GM12878 (cell line): ENCODE results near the gene HEATR1. TPM values are rescaled to one million over a fixed set of nuclear protein-coding genes. Genes with fewer than 3 reads are reported as not detected.

ENCODE experiments used
- ATAC-seq: fragments of 200-7000 bp; cut with Tn5 transposase; 3 replicates; pipeline ENCODE4 v1.9.1; 2020; ENCODE audit warnings: mild to moderate bottlenecking, moderate library complexity
- BruUV-seq: library from RNA; stranded (reverse); fragments of 400-500 nt; replicated peaks from 2 replicates; lab custom pipeline; 2021; lab: Mats Ljungman, UMichigan
- CTCF ChIA-PET: fragments of 300-600 bp; sonication (Branson Sonifier 250); formaldehyde crosslinking; extraction: SDS; loops from one replicate; lab custom pipeline; 2021; ENCODE audit warnings: inconsistent platforms; lab: Yijun Ruan, JAX
- POLR2A ChIA-PET: fragments of 350-600 bp; formaldehyde crosslinking; extraction: SDS; loops from one replicate; lab custom pipeline; 2021; ENCODE audit warnings: inconsistent platforms; lab: Charles Lee
- RAD21 ChIA-PET: fragments of 300-600 bp; sonication (Branson Sonifier 250); formaldehyde crosslinking; loops from one replicate; lab custom pipeline; 2023; ENCODE audit warnings: antibody characterized with exemption; ENCODE audit not compliant: unreplicated experiment; lab: Charles Lee
- SMC1A ChIA-PET: fragments of 300-600 bp; sonication (Branson Sonifier 250); formaldehyde crosslinking; loops from one replicate; lab custom pipeline; 2023; ENCODE audit not compliant: unreplicated experiment, uncharacterized antibody; lab: Charles Lee
- DNase-seq: peaks from one replicate; pipeline ENCODE4 v3.0.0-alpha.2; 2011; ENCODE audit warnings: low read depth, low spot score
- FAIRE-seq: peaks from 3 replicates; lab custom pipeline; 2011; peaks lifted over from hg19 to GRCh38; lab: Jason Lieb, UNC
- H2AFZ ChIP-seq: 2 replicates; pipeline ENCODE4 v1.6.0; 2011; ENCODE audit warnings: low read depth, low read length, control low read depth; ENCODE audit not compliant: control insufficient read depth
- H3K27ac ChIP-seq: 2 replicates; pipeline ENCODE4 v1.5.1; 2011; ENCODE audit warnings: control low read depth; ENCODE audit not compliant: control insufficient read depth, insufficient read depth
- H3K27me3 ChIP-seq, 2 experiments: replicated peaks in 1 of 2; 2 replicates each; pipeline versions ENCODE4 v1.6.0 to v1.6.1; 2011; ENCODE audit warnings: low read length in 1 of 2; ENCODE audit not compliant: control insufficient read depth in 2 of 2, insufficient read depth in 2 of 2
- H3K36me3 ChIP-seq, 2 experiments: 2 replicates each; pipeline ENCODE4 v1.5.1; 2011; ENCODE audit warnings: low read length in 1 of 2; ENCODE audit not compliant: control insufficient read depth in 2 of 2, insufficient read depth in 2 of 2
- H3K4me1 ChIP-seq: 2 replicates; pipeline ENCODE4 v1.6.1; 2011; ENCODE audit warnings: mild to moderate bottlenecking, low read length, moderate library complexity, mixed read lengths; ENCODE audit not compliant: control insufficient read depth, insufficient read depth
- H3K4me2 ChIP-seq: 2 replicates; pipeline ENCODE4 v1.6.0; 2011; ENCODE audit warnings: control low read depth; ENCODE audit not compliant: control insufficient read depth, insufficient read depth
- H3K4me3 ChIP-seq: fragments of 200-600 bp; sonication (generic); 2 replicates; pipeline ENCODE4 v1.5.1; 2016
- H3K79me2 ChIP-seq: 2 replicates; pipeline ENCODE4 v1.6.0; 2011; ENCODE audit warnings: low read length; ENCODE audit not compliant: control insufficient read depth, insufficient read depth
- H3K9ac ChIP-seq: 2 replicates; pipeline ENCODE4 v1.8.0; 2011; ENCODE audit warnings: low read length, control low read depth, mixed read lengths; ENCODE audit not compliant: control insufficient read depth, insufficient read depth
- H3K9me3 ChIP-seq: replicated peaks from 3 replicates; pipeline ENCODE4 v1.5.1; 2011; ENCODE audit warnings: mild to moderate bottlenecking, low read length; ENCODE audit not compliant: control insufficient read depth, insufficient read depth
- H4K20me1 ChIP-seq: 2 replicates; pipeline ENCODE4 v1.6.0; 2011; ENCODE audit not compliant: control insufficient read depth, insufficient read depth
- CREM ChIP-seq: IDR thresholded peaks from 2 replicates; pipeline ENCODE4 v1.6.1; 2014; ENCODE audit warnings: antibody characterized with exemption, low read depth
- FOS ChIP-seq: IDR thresholded peaks from 3 replicates; pipeline ENCODE4 v1.6.1; 2011; ENCODE audit warnings: borderline replicate concordance; ENCODE audit not compliant: insufficient read length; ENCODE audit errors: extremely low read depth
- GABPA ChIP-seq: IDR thresholded peaks from 2 replicates; pipeline ENCODE4 v1.6.1; 2014; ENCODE audit warnings: antibody characterized with exemption, low read depth, mild to moderate bottlenecking, inconsistent platforms
- MAX ChIP-seq: IDR thresholded peaks from 2 replicates; pipeline ENCODE4 v1.6.1; 2012; ENCODE audit warnings: low read depth, low read length, improper control_type of control experiment
- MXI1 ChIP-seq: fragments of 150-350 bp; IDR thresholded peaks from 2 replicates; pipeline ENCODE4 v1.6.1; 2011; ENCODE audit warnings: low read depth, mild to moderate bottlenecking, inconsistent platforms, low read length, improper control_type of control experiment
- NFIC ChIP-seq: IDR thresholded peaks from 2 replicates; pipeline ENCODE4 v1.6.1; 2012; ENCODE audit warnings: low read depth, mild to moderate bottlenecking, inconsistent platforms, low read length, moderate library complexity
- NFYB ChIP-seq: IDR thresholded peaks from 2 replicates; pipeline ENCODE4 v1.6.1; 2011; ENCODE audit warnings: low read depth, mild to moderate bottlenecking, low read length, improper control_type of control experiment, moderate library complexity; ENCODE audit not compliant: insufficient read depth
- SKIL ChIP-seq: fragments of 450-650 bp; IDR thresholded peaks from 2 replicates; pipeline ENCODE4 v1.6.1; 2017; ENCODE audit warnings: mild to moderate bottlenecking, low read depth, inconsistent platforms; ENCODE audit not compliant: poor library complexity, severe bottlenecking
- SRF ChIP-seq, 2 experiments: IDR thresholded peaks; 2 replicates each; pipeline ENCODE4 v1.6.1; 2011; ENCODE audit warnings: low read depth in 2 of 2, low read length in 2 of 2, mild to moderate bottlenecking in 1 of 2, moderate library complexity in 1 of 2
- TAF1 ChIP-seq: IDR thresholded peaks from 2 replicates; pipeline ENCODE4 v1.6.1; 2011; ENCODE audit warnings: mild to moderate bottlenecking, low read depth, low read length, borderline replicate concordance
- ZNF207 ChIP-seq: fragments of 450-650 bp; IDR thresholded peaks from 2 replicates; pipeline ENCODE4 v1.6.1; 2014; ENCODE audit warnings: antibody characterized with exemption, mild to moderate bottlenecking, borderline replicate concordance
- WGBS: methylation state at CpG from one replicate; pipeline ENCODE4 v1.1.6; 2016; ENCODE audit warnings: low lambda C conversion rate; ENCODE audit not compliant: insufficient replicate concordance, insufficient coverage; ENCODE audit errors: missing lambda C conversion rate; 5-methylcytosine and 5-hydroxymethylcytosine counted together
- in situ Hi-C: fragments of 300-500 bp; cut with MboI; formaldehyde crosslinking; loops from 9 replicates; pipeline ENCODE4 v1.14.3; 2018; ENCODE audit warnings: mixed read lengths
- intact Hi-C: fragments of 100-400 bp; cut with micrococcal nuclease; formaldehyde crosslinking; loops from one replicate; pipeline ENCODE4 v1.14.2; 2022; ENCODE audit not compliant: unreplicated experiment
- polyA plus RNA-seq, 11 experiments: library from polyadenylated mRNA; depleted of rRNA in 4 of 11; unstranded in 6 of 11; stranded (reverse) in 5 of 11; fragments of >200 nt; fragmentation: Nextera tagmentation in 4 of 11; fragmentation: Illumina TruSeq in 1 of 11; extraction: Ambion mirVana in 4 of 11; extraction: Trizol in 1 of 11; gene quantifications; 1 replicate in 1 of 11; 2 replicates in 10 of 11; pipeline versions ENCODE4 v1.2.1 to v1.2.3, GENCODE V29; 2011 to 2016; ENCODE audit warnings: inconsistent platforms in 2 of 11, missing spikeins in 2 of 11, low read depth in 1 of 11
- total RNA-seq, 4 experiments: library from RNA; depleted of rRNA in 3 of 4; stranded (reverse); fragments of >200 nt in 3 of 4; fragmentation: Illumina TruSeq in 1 of 4; extraction: Trizol in 1 of 4; gene quantifications; 2 replicates each; pipeline versions ENCODE4 v1.2.1 to v1.2.3, GENCODE V29; 2013 to 2021
- TF ChIP-seq, protein P1 (sequence below): IDR thresholded peaks from 2 replicates; pipeline ENCODE4 v1.6.1; 2012; ENCODE audit warnings: mild to moderate bottlenecking, low read depth, low read length
- TF ChIP-seq, protein P2 (sequence below): IDR thresholded peaks from 2 replicates; pipeline ENCODE4 v1.6.1; 2011; ENCODE audit warnings: borderline replicate concordance, low read depth, mild to moderate bottlenecking, moderate library complexity, low read length; ENCODE audit not compliant: insufficient read depth, poor library complexity, severe bottlenecking

HEATR1 gene
- total and polyA plus RNA-seq, 10 of the 15 experiments (the other 5 are each of a cell fraction or from before 2014, with no cell fraction given): 8.6 to 72.3 (median 41.9) TPM

DNA sequence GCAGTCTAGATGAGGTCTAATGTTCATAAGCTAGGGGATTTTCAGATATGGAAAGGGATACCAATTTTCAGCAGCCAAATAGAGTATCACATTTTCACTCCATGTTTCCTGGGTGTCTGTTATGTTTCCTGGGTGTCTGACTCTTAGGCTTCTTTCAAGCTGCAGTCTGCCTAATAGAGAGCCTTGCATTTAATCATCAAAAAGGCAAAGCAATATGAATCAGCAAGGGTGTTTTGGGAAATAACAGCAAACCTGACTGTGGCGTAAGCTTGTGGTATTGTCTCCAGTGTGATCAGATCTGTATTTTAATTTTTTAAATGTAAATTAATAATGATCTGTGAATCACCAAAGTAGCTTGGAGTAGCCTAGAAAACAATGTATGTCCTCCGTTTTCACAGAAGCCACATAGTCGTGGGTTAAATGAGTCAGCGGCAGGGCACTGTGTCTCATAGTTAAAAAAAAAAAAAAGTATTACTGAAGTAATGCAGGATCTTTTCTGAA, 70.1 kb downstream of the HEATR1 start:
- intact Hi-C loops (no loop called here), in situ Hi-C loops (no loop called here)
- no peak overlapping the region for H3K9ac ChIP-seq
- WGBS: 62% methylated on average over 4 of the region's 4 CpGs
- no peaks in the 10 kb centered on the region for H4K20me1 ChIP-seq
- H3K4me3 ChIP-seq: no peak overlapping the region
- H3K79me2 ChIP-seq: no peaks in the 10 kb centered on the region
- no peak overlapping the region for H2AFZ ChIP-seq
- ChIA-PET CTCF (interaction anchor here (0.7 to 1.4 kb wide), 3 partner anchors 17 to 75 kb away, joined by 3 to 5 read pairs (median 3); no protein-coding TSS in a partner anchor), POLR2A (interaction anchor here (1.1 kb wide), 1 partner anchor 9 kb away, joined by 4 read pairs; no protein-coding TSS in a partner anchor), SMC1A (interaction anchor here (1.3 kb wide), 1 partner anchor 15 kb away, joined by 4 read pairs; no protein-coding TSS in a partner anchor), RAD21 (interaction anchor here (0.6 kb wide), 1 partner anchor 837 kb away, joined by 3 read pairs; no protein-coding TSS in a partner anchor)
- no peaks in the 10 kb centered on the region for H3K9me3 ChIP-seq
- H3K27me3 ChIP-seq: no peaks in the 10 kb centered on the region
- no peak overlapping the region for H3K4me2 ChIP-seq
- no TSS peak for BruUV-seq
- peaks cover 0 to 3% of the 10 kb centered on the region in 2 experiments; a peak in 2 of 4 replicates for H3K36me3 ChIP-seq
- no peak for DNase-seq
- FAIRE-seq: no peak
- H3K4me1 ChIP-seq: peaks cover 9% of the 10 kb centered on the region
- H3K27ac ChIP-seq: no peak overlapping the region
- peak; percentile 26; the same call in 2 of the 3 replicates for ATAC-seq
- TF ChIP-seq GABPA (no peak), TAF1 (no peak), SRF (IDR thresholded peaks at IDR 0.05; ENCODE audit: low read depth in 2 of 2, low read length in 2 of 2) (no peak), SKIL (no peak), NFIC (no peak), ZNF207 (no peak), FOS (no peak), CREM (no peak), MAX (no peak), NFYB (no peak), MXI1 (no peak)
- TF ChIP-seq, protein P1, sequence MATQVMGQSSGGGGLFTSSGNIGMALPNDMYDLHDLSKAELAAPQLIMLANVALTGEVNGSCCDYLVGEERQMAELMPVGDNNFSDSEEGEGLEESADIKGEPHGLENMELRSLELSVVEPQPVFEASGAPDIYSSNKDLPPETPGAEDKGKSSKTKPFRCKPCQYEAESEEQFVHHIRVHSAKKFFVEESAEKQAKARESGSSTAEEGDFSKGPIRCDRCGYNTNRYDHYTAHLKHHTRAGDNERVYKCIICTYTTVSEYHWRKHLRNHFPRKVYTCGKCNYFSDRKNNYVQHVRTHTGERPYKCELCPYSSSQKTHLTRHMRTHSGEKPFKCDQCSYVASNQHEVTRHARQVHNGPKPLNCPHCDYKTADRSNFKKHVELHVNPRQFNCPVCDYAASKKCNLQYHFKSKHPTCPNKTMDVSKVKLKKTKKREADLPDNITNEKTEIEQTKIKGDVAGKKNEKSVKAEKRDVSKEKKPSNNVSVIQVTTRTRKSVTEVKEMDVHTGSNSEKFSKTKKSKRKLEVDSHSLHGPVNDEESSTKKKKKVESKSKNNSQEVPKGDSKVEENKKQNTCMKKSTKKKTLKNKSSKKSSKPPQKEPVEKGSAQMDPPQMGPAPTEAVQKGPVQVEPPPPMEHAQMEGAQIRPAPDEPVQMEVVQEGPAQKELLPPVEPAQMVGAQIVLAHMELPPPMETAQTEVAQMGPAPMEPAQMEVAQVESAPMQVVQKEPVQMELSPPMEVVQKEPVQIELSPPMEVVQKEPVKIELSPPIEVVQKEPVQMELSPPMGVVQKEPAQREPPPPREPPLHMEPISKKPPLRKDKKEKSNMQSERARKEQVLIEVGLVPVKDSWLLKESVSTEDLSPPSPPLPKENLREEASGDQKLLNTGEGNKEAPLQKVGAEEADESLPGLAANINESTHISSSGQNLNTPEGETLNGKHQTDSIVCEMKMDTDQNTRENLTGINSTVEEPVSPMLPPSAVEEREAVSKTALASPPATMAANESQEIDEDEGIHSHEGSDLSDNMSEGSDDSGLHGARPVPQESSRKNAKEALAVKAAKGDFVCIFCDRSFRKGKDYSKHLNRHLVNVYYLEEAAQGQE: no peak
- TF ChIP-seq, protein P2, sequence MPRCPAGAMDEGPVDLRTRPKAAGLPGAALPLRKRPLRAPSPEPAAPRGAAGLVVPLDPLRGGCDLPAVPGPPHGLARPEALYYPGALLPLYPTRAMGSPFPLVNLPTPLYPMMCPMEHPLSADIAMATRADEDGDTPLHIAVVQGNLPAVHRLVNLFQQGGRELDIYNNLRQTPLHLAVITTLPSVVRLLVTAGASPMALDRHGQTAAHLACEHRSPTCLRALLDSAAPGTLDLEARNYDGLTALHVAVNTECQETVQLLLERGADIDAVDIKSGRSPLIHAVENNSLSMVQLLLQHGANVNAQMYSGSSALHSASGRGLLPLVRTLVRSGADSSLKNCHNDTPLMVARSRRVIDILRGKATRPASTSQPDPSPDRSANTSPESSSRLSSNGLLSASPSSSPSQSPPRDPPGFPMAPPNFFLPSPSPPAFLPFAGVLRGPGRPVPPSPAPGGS: no peak
